GM12875 (cell line): ENCODE results near the gene SGK1.
"Not testable (repeated sequence)": the region's sequence is repeated elsewhere in the genome, so short reads cannot be mapped to it uniquely, and the experiment has no call there.

Experiments
- H3K4me3 ChIP-seq: one replicate; pipeline ENCODE4 v1.5.1; 2011; ENCODE audit warnings: low read depth, low read length, control low read depth
- TF ChIP-seq, protein P1 (sequence below): IDR thresholded peaks from 2 replicates; pipeline ENCODE4 v1.5.1; 2011; ENCODE audit warnings: low read depth, mild to moderate bottlenecking, control low read depth, inconsistent platforms, low read length, moderate library complexity, borderline replicate concordance; ENCODE audit not compliant: insufficient read depth

SGK1 gene

GRCh38 chr6:134201716-134202115 is 116.2 kb downstream of the SGK1 start:
- no peak overlapping the region for H3K4me3 ChIP-seq
- TF ChIP-seq, protein P1, sequence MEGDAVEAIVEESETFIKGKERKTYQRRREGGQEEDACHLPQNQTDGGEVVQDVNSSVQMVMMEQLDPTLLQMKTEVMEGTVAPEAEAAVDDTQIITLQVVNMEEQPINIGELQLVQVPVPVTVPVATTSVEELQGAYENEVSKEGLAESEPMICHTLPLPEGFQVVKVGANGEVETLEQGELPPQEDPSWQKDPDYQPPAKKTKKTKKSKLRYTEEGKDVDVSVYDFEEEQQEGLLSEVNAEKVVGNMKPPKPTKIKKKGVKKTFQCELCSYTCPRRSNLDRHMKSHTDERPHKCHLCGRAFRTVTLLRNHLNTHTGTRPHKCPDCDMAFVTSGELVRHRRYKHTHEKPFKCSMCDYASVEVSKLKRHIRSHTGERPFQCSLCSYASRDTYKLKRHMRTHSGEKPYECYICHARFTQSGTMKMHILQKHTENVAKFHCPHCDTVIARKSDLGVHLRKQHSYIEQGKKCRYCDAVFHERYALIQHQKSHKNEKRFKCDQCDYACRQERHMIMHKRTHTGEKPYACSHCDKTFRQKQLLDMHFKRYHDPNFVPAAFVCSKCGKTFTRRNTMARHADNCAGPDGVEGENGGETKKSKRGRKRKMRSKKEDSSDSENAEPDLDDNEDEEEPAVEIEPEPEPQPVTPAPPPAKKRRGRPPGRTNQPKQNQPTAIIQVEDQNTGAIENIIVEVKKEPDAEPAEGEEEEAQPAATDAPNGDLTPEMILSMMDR, result no peak

DNA sequence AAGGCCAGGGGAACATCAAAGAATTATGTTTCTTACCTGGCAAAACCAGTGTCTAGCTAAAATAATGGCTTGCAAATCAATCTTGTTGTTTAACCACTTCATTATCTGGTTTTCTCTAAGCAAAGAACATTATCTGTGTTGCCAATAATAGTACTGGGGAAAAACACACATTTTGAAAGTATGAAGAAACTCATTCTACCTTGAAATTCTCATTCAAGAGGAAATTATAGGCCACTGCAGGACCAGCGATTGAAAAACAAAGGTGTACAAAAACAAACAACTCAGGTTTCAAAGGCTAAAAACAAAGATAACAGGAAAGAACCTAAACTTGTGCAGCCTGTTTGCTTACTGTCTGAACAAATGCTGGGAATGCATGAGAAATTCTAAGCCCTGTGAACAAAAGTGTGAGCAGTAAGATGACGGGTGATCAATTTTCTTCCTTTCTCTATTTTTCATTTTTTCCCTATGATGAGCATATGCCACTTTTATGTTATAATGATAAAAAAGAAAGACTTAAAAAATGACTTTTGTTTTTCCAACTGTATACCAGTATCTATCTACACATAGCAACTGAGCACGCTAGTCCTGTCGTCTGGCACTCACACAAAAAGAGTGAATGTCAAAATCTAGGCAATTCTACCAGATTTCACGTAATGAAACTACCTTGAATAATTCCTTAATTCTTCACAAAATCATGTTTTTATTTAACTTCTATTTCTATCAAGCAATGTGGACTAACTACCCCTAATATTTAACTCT is 117.9 kb downstream of the SGK1 start:
- TF ChIP-seq, protein P1, result no peak

DNA sequence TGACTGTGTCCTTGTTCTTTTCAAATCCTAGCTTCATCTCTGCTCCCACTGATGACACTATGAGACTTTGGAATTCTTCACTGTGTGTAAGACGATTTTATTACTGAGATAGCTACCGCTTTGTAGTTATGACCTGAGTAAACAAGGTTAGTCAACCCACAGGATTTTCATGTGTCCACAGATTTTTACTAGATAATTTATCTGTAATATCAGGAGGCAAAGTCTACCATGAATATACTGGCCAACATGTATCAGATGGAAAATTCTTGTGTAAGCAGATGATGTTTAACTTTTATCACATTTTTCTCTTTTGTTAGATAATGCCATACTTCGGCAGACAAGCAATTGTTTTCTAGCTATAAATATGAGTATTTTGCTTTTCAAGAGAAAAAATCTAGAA is 119.8 kb downstream of the SGK1 start:
- no peak overlapping the region for H3K4me3 ChIP-seq
- TF ChIP-seq, protein P1, result no peak

More for the DNA sequence above, 117.9 kb downstream of the SGK1 start:
- no peak overlapping the region for H3K4me3 ChIP-seq

DNA sequence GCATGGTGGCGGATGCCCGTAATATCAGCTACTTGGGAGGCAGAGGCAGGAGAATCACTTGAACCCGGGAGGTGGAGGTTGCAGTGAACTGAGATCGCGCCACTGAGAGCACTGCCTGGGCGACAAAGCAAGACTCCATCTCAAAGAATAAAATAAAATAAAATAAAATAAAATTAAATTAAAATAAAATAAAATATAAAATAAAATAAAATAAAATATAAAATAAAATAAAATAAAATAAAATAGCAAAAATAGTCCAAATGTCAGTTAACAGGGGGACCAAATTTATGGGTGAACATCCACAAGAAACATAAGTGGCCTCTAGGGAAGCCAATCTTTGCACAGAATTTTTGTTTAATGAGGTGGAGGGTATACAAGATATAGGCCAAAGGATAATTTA is 120.2 kb downstream of the SGK1 start:
- H3K4me3 ChIP-seq, result not testable (repeated sequence)

DNA sequence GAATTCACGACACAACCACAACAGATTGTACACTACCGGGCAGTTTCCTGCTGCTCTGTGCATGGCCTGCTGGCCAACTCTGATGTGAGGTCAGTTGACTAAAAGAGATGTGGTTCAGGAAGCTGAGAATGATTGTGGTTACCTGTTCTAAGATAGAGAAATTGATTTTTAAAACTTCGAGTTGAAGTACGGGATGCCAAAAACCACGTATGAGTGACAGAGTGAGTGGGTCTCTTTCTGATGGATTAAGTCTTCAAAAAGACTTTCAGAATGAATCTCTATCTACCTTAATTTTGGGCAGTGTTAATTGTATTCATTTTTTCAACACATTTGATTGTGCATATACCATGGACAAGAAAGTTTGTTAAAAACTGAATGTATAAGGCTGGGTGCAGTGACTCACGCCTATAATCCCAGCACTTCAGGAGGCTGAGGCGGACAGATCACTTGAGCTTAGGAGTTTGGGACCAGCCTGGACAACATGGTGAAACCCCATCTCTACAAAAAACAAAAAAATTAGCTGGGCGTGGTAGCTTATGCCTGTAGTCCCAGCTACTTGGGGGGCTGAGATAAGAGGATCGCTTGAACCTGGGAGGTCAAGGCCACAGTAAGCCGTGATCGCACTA is 121.2 kb downstream of the SGK1 start:
- no peak overlapping the region for H3K4me3 ChIP-seq
- TF ChIP-seq, protein P1, result no peak

GRCh38 chr6:134195985-134196384 is 121.9 kb downstream of the SGK1 start:
- H3K4me3 ChIP-seq, result no peak overlapping the region
- TF ChIP-seq, protein P1, result no peak

GRCh38 chr6:134195164-134195906 is 122.6 kb downstream of the SGK1 start:
- H3K4me3 ChIP-seq, result no peak overlapping the region
- TF ChIP-seq, protein P1, result no peak
